Caco-2 (cell line): ENCODE results near the gene PRSS48. TPM values are rescaled to one million over a fixed set of nuclear protein-coding genes. Genes with fewer than 3 reads are reported as not detected.
A peak's percentile ranks its signal among the peaks of the same experiment; 100 is the strongest.

Experiments used
- BruUV-seq: library from RNA; stranded (reverse); fragments of 400-500 nt; replicated peaks from 2 replicates; lab custom pipeline; 2021; lab: Mats Ljungman, UMichigan
- CTCF ChIA-PET: fragments of 300-600 bp; sonication (Branson Sonifier 250); formaldehyde crosslinking; loops from one replicate; lab custom pipeline; 2022; ENCODE audit warnings: antibody characterized with exemption; lab: Charles Lee
- POLR2A ChIA-PET: fragments of 300-600 bp; sonication (Branson Sonifier 250); formaldehyde crosslinking; loops from one replicate; lab custom pipeline; 2022; ENCODE audit warnings: antibody characterized with exemption; lab: Charles Lee
- DNase-seq, 2 experiments: peaks; one replicate each; pipeline versions ENCODE4 v3.0.0 to v3.0.0-alpha.2; 2020 to 2022
- H3K27me3 ChIP-seq: replicated peaks from 2 replicates; pipeline ENCODE4 v1.6.0; 2011; ENCODE audit warnings: low read length; ENCODE audit not compliant: control insufficient read depth, insufficient read depth
- H3K36me3 ChIP-seq: 2 replicates; pipeline ENCODE4 v1.5.1; 2011; ENCODE audit warnings: low read length; ENCODE audit not compliant: control insufficient read depth, insufficient read depth
- H3K4me1 ChIP-seq: fragments of 250-450 bp; sonication (Bioruptor Pico); 2 replicates; pipeline ENCODE4 v1.5.1; 2020; ENCODE audit warnings: mild to moderate bottlenecking
- H3K4me3 ChIP-seq: 2 replicates; pipeline ENCODE4 v1.5.1; 2011; ENCODE audit warnings: low read depth, mild to moderate bottlenecking, control low read depth, low read length
- H3K9me3 ChIP-seq: fragments of 250-450 bp; sonication (Bioruptor Pico); 2 replicates; pipeline ENCODE4 v1.5.1; 2020; ENCODE audit warnings: mild to moderate bottlenecking, moderate library complexity
- H3K27ac Mint-ChIP-seq: one replicate; pipeline ENCODE4 v1.8.0; 2022; ENCODE audit warnings: mixed read lengths; ENCODE audit not compliant: unreplicated experiment
- H3K27me3 Mint-ChIP-seq: one replicate; pipeline ENCODE4 v1.8.0; 2022; ENCODE audit warnings: mixed read lengths; ENCODE audit not compliant: insufficient read depth, unreplicated experiment
- H3K36me3 Mint-ChIP-seq: one replicate; pipeline ENCODE4 v1.8.0; 2022; ENCODE audit warnings: mild to moderate bottlenecking, mixed read lengths; ENCODE audit not compliant: insufficient read depth, unreplicated experiment
- H3K4me1 Mint-ChIP-seq: one replicate; pipeline ENCODE4 v1.8.0; 2022; ENCODE audit warnings: low read depth, mixed read lengths; ENCODE audit not compliant: unreplicated experiment
- H3K4me3 Mint-ChIP-seq: one replicate; pipeline ENCODE4 v1.8.0; 2022; ENCODE audit warnings: mild to moderate bottlenecking, moderate library complexity, mixed read lengths; ENCODE audit not compliant: unreplicated experiment
- H3K9me3 Mint-ChIP-seq: one replicate; pipeline ENCODE4 v1.8.0; 2022; ENCODE audit warnings: mixed read lengths; ENCODE audit not compliant: unreplicated experiment
- intact Hi-C: fragments of 100-400 bp; cut with micrococcal nuclease; formaldehyde crosslinking; loops from one replicate; pipeline ENCODE4 v1.10.0; 2022; ENCODE audit not compliant: unreplicated experiment
- total RNA-seq: library from RNA; stranded (reverse); gene quantifications from 2 replicates; pipeline ENCODE4 v1.2.3, GENCODE V29; 2022
- TF ChIP-seq, protein P1 (sequence below), 2 experiments: fragments of 200-600 bp in 1 of 2; IDR thresholded peaks; 1 replicate in 1 of 2; 2 replicates in 1 of 2; pipeline versions ENCODE4 v1.5.1 to v1.8.0; 2011 to 2022; ENCODE audit warnings: antibody characterized with exemption in 1 of 2, control low read depth in 1 of 2, inconsistent platforms in 1 of 2, low read depth in 1 of 2, low read length in 1 of 2, mild to moderate bottlenecking in 1 of 2, moderate library complexity in 1 of 2; ENCODE audit not compliant: insufficient read depth in 1 of 2, severe bottlenecking in 1 of 2, unreplicated experiment in 1 of 2

PRSS48 gene
- total RNA-seq, 1 experiment from 2014 or later = not detected

DNA sequence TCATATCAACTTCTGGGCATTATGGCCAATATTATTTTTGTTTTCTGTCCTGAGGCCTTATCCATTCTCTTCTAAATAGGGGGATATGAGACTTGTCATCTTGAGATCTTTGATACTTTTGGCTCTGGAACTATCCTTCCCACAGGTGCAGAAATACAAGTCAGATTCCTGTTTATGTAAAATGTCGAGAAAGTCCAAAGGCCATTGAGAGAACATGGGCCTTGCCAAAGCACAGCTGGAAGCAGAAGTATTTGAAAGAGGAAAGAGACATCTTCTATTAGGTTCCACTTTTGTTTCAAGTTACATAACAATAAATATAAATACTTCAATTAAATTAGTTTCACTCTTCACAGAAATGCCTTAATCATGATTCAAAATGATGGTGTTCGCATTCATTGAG lies 20.8 kb upstream of the PRSS48 start:
- H3K27ac Mint-ChIP-seq = no peak overlapping the region
- no peaks in the 10 kb centered on the region for H3K4me1 Mint-ChIP-seq
- no peak overlapping the region for H3K4me3 Mint-ChIP-seq
- peaks cover 24% of the 10 kb centered on the region for H3K36me3 Mint-ChIP-seq
- ChIA-PET POLR2A (no interaction called here), CTCF (no interaction called here)
- no peak overlapping the region for H3K4me3 ChIP-seq
- no peaks in the 10 kb centered on the region for H3K4me1 ChIP-seq
- no TSS peak for BruUV-seq
- no peak for DNase-seq
- no peaks in the 10 kb centered on the region for H3K9me3 ChIP-seq
- no peaks in the 10 kb centered on the region for H3K36me3 ChIP-seq
- intact Hi-C loops = no loop called here
- no peaks in the 10 kb centered on the region for H3K27me3 Mint-ChIP-seq
- no peaks in the 10 kb centered on the region for H3K9me3 Mint-ChIP-seq
- TF ChIP-seq, protein P1, sequence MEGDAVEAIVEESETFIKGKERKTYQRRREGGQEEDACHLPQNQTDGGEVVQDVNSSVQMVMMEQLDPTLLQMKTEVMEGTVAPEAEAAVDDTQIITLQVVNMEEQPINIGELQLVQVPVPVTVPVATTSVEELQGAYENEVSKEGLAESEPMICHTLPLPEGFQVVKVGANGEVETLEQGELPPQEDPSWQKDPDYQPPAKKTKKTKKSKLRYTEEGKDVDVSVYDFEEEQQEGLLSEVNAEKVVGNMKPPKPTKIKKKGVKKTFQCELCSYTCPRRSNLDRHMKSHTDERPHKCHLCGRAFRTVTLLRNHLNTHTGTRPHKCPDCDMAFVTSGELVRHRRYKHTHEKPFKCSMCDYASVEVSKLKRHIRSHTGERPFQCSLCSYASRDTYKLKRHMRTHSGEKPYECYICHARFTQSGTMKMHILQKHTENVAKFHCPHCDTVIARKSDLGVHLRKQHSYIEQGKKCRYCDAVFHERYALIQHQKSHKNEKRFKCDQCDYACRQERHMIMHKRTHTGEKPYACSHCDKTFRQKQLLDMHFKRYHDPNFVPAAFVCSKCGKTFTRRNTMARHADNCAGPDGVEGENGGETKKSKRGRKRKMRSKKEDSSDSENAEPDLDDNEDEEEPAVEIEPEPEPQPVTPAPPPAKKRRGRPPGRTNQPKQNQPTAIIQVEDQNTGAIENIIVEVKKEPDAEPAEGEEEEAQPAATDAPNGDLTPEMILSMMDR (IDR thresholded peaks at IDR 0.05; ENCODE audit: insufficient read depth in 1 of 2, low read depth in 1 of 2, low read length in 1 of 2, severe bottlenecking in 1 of 2, unreplicated experiment in 1 of 2) = no peak
- no peaks in the 10 kb centered on the region for H3K27me3 ChIP-seq

DNA sequence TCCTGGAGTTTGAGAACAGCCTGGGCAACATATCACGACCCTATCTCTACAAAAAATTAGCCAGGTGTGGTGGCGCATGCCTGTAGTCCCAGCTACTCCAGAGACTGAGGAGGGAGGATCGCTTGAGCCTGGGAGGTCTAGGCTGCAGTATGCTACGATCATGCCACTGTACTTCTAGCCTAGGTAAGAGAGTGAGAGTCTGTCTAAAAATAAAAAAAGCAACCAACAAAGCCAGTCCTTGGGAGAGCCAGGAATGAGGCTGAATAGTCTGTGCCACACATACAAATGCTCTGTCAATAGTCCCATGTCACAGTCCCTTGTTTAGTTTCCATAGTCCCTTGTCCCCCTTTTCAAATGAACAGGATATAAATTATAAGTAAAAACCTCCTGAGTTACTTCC lies 19.3 kb upstream of the PRSS48 start:
- H3K9me3 Mint-ChIP-seq = no peaks in the 10 kb centered on the region
- H3K4me3 Mint-ChIP-seq = no peak overlapping the region

DNA sequence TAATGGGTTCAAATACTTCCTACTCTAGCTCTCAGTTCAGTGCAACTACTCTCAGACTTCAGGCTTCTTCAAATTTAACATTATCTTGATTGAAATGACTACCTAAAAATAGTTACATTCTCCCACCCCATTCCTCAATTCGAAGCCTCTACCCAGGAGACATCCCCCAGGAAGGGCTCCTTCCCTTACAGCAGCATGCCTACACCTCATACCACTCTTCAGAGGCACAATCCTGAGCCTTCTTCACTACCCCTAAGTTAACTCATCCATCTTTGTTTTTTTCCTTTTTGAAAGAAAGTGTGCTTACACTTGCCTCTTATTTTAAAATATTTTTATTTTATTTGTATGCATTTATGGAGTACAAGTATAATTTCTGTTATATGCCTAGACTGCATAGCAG lies 17.2 kb upstream of the PRSS48 start:
- peak overlapping the region; percentile 26 for H3K27ac Mint-ChIP-seq
- Histone ChIP-seq H3K4me1 (no peaks in the 10 kb centered on the region), H3K9me3 (no peaks in the 10 kb centered on the region), H3K4me3 (no peak overlapping the region), H3K27me3 (no peaks in the 10 kb centered on the region), H3K36me3 (no peaks in the 10 kb centered on the region)
- BruUV-seq = no TSS peak
- H3K4me1 Mint-ChIP-seq = no peaks in the 10 kb centered on the region
- H3K9me3 Mint-ChIP-seq = no peaks in the 10 kb centered on the region
- H3K36me3 Mint-ChIP-seq = peaks cover 30% of the 10 kb centered on the region
- intact Hi-C loops = no loop called here
- H3K4me3 Mint-ChIP-seq = no peak overlapping the region
- TF ChIP-seq, protein P1 (IDR thresholded peaks at IDR 0.05; ENCODE audit: insufficient read depth in 1 of 2, low read depth in 1 of 2, low read length in 1 of 2, severe bottlenecking in 1 of 2, unreplicated experiment in 1 of 2) = no peak
- H3K27me3 Mint-ChIP-seq = no peaks in the 10 kb centered on the region
- POLR2A ChIA-PET = no interaction called here
- no peak for DNase-seq
- CTCF ChIA-PET = no interaction called here

More for the DNA sequence above, 19.3 kb upstream of the PRSS48 start:
- H3K27me3 Mint-ChIP-seq = no peaks in the 10 kb centered on the region
- no TSS peak for BruUV-seq
- intact Hi-C loops = no loop called here
- peaks cover 30% of the 10 kb centered on the region for H3K36me3 Mint-ChIP-seq
- no peaks in the 10 kb centered on the region for H3K4me1 ChIP-seq
- no peak for DNase-seq
- H3K4me3 ChIP-seq = no peak overlapping the region
- no peak overlapping the region for H3K27ac Mint-ChIP-seq
- no peaks in the 10 kb centered on the region for H3K9me3 ChIP-seq
- no peaks in the 10 kb centered on the region for H3K27me3 ChIP-seq
- ChIA-PET CTCF (no interaction called here), POLR2A (no interaction called here)
- H3K36me3 ChIP-seq = no peaks in the 10 kb centered on the region
- no peaks in the 10 kb centered on the region for H3K4me1 Mint-ChIP-seq
- TF ChIP-seq, protein P1 (IDR thresholded peaks at IDR 0.05; ENCODE audit: insufficient read depth in 1 of 2, low read depth in 1 of 2, low read length in 1 of 2, severe bottlenecking in 1 of 2, unreplicated experiment in 1 of 2) = no peak
